Measurements from ENCODE around the gene ADAR.

GRCh38 chr1:154620751-154621150 lies 12.8 kb upstream of the ADAR start:
- TF ChIP-seq, protein P1, sequence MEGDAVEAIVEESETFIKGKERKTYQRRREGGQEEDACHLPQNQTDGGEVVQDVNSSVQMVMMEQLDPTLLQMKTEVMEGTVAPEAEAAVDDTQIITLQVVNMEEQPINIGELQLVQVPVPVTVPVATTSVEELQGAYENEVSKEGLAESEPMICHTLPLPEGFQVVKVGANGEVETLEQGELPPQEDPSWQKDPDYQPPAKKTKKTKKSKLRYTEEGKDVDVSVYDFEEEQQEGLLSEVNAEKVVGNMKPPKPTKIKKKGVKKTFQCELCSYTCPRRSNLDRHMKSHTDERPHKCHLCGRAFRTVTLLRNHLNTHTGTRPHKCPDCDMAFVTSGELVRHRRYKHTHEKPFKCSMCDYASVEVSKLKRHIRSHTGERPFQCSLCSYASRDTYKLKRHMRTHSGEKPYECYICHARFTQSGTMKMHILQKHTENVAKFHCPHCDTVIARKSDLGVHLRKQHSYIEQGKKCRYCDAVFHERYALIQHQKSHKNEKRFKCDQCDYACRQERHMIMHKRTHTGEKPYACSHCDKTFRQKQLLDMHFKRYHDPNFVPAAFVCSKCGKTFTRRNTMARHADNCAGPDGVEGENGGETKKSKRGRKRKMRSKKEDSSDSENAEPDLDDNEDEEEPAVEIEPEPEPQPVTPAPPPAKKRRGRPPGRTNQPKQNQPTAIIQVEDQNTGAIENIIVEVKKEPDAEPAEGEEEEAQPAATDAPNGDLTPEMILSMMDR (IDR thresholded peaks at IDR 0.05): no peak
- TF ChIP-seq POLR2A (IDR thresholded peaks at IDR 0.05): no peak

Data from breast epithelium (tissue), 3 donors.